ENCODE data around the gene NCKAP5.

- TF ChIP-seq MTA3 (CRISPR knock-in tag; IDR thresholded peaks at IDR 0.05) (no peak), ZNF512 (CRISPR knock-in tag; IDR thresholded peaks at IDR 0.05) (no peak), NBN (conservative IDR thresholded peaks at IDR 0.05) (no peak), ATF6 (CRISPR knock-in tag; conservative IDR thresholded peaks at IDR 0.05) (no peak), ZNF678 (CRISPR knock-in tag; IDR thresholded peaks at IDR 0.05) (no peak)
- TF ChIP-seq, protein P1, sequence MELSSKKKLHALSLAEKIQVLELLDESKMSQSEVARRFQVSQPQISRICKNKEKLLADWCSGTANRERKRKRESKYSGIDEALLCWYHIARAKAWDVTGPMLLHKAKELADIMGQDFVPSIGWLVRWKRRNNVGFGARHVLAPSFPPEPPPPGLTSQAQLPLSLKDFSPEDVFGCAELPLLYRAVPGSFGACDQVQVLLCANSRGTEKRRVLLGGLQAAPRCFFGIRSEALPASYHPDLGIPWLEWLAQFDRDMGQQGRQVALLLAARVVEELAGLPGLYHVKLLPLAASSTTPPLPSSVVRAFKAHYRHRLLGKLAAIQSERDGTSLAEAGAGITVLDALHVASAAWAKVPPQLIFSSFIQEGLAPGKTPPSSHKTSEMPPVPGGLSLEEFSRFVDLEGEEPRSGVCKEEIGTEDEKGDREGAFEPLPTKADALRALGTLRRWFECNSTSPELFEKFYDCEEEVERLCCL (CRISPR knock-in tag; IDR thresholded peaks at IDR 0.05; ENCODE audit: borderline replicate concordance) = no peak
These were observed 34.3 kb upstream of the NCKAP5 start for GRCh38 chr2:133602538-133602937.

All from HepG2 (cell line).